ENCODE measurements around the gene RHOJ.

- TF ChIP-seq SUZ12 (IDR thresholded peaks at IDR 0.05; ENCODE audit: extremely low read depth, insufficient read depth, insufficient read length) (no peak), ZNF274 (IDR thresholded peaks at IDR 0.05; ENCODE audit: low read depth, low read length) (no peak)
Observed at GRCh38 chr14:63268771-63269170, 64.5 kb downstream of the RHOJ start.
